Body of pancreas (tissue), 4 donors: ENCODE data around the gene DGKG.

Experiments used
- CTCF ChIP-seq, 7 experiments: fragments of 450-650 bp in 4 of 7; fragments of 200-600 bp in 3 of 7; sonication (generic) in 3 of 7; IDR thresholded peaks; one replicate each; pipeline ENCODE4 v1.5.1; 2016 to 2019; ENCODE audit warnings: antibody characterized with exemption in 7 of 7
- POLR2A ChIP-seq, 3 donors: fragments of 450-650 bp; IDR thresholded peaks; one replicate each; pipeline ENCODE4 v1.6.1; 2016; ENCODE audit warnings: antibody characterized with exemption in 3 of 3, mild to moderate bottlenecking in 2 of 3

GRCh38 chr3:186152889-186153292 is 209.1 kb downstream of the DGKG start:
- TF ChIP-seq POLR2A (IDR thresholded peaks at IDR 0.05) (no peak), CTCF (IDR thresholded peaks at IDR 0.05) (no peak)
